Measurements from ENCODE around the gene MATR3. TPM values are rescaled to one million over a fixed set of nuclear protein-coding genes. Genes with fewer than 3 reads are reported as not detected.

MATR3 gene
- polyA plus RNA-seq, 1 donor from 2014 or later: 1,016 TPM

DNA sequence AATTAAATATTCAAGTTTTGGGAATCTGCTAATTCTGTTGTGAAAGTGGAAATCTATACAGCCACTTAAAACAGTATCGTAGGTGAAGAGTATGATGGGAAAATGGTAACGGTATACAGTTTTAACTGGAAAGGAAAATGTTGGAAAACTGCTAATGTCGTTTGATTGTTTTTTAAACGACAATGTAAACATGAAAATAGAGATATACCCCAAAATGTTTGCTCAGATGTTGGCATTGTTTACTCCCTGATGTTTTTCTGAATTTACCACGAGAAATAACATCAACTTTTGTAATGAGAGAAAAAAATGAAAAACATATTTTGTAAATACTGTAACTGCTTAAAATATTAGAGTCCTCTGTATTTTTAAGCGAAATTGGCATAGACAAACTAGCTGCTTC, 2.7 kb downstream of the MATR3 start:
- H3K36me3 ChIP-seq (ENCODE audit: insufficient read depth, low read length): no peaks in the 10 kb centered on the region
- H3K9ac ChIP-seq (ENCODE audit: low read length): no peak overlapping the region
- H3K4me3 ChIP-seq (ENCODE audit: low read length): peak overlapping the region; percentile 95
- no peaks in the 10 kb centered on the region for H3K27me3 ChIP-seq (ENCODE audit: insufficient read depth, low read depth, low read length)
- no peaks in the 10 kb centered on the region for H3K9me2 ChIP-seq (ENCODE audit: insufficient read depth, low read length)
- peaks cover 72% of the 10 kb centered on the region for H3K79me2 ChIP-seq (replicated peaks; ENCODE audit: insufficient read depth, low read length)
- H3K9me3 ChIP-seq (ENCODE audit: low read length): no peaks in the 10 kb centered on the region
- TF ChIP-seq, protein P1, sequence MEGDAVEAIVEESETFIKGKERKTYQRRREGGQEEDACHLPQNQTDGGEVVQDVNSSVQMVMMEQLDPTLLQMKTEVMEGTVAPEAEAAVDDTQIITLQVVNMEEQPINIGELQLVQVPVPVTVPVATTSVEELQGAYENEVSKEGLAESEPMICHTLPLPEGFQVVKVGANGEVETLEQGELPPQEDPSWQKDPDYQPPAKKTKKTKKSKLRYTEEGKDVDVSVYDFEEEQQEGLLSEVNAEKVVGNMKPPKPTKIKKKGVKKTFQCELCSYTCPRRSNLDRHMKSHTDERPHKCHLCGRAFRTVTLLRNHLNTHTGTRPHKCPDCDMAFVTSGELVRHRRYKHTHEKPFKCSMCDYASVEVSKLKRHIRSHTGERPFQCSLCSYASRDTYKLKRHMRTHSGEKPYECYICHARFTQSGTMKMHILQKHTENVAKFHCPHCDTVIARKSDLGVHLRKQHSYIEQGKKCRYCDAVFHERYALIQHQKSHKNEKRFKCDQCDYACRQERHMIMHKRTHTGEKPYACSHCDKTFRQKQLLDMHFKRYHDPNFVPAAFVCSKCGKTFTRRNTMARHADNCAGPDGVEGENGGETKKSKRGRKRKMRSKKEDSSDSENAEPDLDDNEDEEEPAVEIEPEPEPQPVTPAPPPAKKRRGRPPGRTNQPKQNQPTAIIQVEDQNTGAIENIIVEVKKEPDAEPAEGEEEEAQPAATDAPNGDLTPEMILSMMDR (IDR thresholded peaks at IDR 0.05; ENCODE audit: poor library complexity, severe bottlenecking): no peak
- TF ChIP-seq POLR2AphosphoS5 (IDR thresholded peaks at IDR 0.05): no peak
- no peak for TF ChIP-seq TAF1 (IDR thresholded peaks at IDR 0.05; ENCODE audit: low read depth)
- TF ChIP-seq MXI1 (conservative IDR thresholded peaks at IDR 0.05; ENCODE audit: poor library complexity, severe bottlenecking): no peak
- TF ChIP-seq EP300 (conservative IDR thresholded peaks at IDR 0.05; ENCODE audit: poor library complexity, severe bottlenecking): no peak
- no peak for TF ChIP-seq RAD21 (conservative IDR thresholded peaks at IDR 0.05)
- TF ChIP-seq, protein P2, sequence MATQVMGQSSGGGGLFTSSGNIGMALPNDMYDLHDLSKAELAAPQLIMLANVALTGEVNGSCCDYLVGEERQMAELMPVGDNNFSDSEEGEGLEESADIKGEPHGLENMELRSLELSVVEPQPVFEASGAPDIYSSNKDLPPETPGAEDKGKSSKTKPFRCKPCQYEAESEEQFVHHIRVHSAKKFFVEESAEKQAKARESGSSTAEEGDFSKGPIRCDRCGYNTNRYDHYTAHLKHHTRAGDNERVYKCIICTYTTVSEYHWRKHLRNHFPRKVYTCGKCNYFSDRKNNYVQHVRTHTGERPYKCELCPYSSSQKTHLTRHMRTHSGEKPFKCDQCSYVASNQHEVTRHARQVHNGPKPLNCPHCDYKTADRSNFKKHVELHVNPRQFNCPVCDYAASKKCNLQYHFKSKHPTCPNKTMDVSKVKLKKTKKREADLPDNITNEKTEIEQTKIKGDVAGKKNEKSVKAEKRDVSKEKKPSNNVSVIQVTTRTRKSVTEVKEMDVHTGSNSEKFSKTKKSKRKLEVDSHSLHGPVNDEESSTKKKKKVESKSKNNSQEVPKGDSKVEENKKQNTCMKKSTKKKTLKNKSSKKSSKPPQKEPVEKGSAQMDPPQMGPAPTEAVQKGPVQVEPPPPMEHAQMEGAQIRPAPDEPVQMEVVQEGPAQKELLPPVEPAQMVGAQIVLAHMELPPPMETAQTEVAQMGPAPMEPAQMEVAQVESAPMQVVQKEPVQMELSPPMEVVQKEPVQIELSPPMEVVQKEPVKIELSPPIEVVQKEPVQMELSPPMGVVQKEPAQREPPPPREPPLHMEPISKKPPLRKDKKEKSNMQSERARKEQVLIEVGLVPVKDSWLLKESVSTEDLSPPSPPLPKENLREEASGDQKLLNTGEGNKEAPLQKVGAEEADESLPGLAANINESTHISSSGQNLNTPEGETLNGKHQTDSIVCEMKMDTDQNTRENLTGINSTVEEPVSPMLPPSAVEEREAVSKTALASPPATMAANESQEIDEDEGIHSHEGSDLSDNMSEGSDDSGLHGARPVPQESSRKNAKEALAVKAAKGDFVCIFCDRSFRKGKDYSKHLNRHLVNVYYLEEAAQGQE (IDR thresholded peaks at IDR 0.05; ENCODE audit: borderline replicate concordance): no peak
- no peak for TF ChIP-seq EZH2 (IDR thresholded peaks at IDR 0.05; ENCODE audit: borderline replicate concordance, insufficient read depth, low read length, poor library complexity, severe bottlenecking)
- TF ChIP-seq SMC3 (conservative IDR thresholded peaks at IDR 0.05; ENCODE audit: poor library complexity): no peak
- H4K20me1 ChIP-seq (ENCODE audit: insufficient read depth): peaks cover 49% of the 10 kb centered on the region
- H3K27ac ChIP-seq (ENCODE audit: low read length): peak overlapping the region; percentile 100
- H3F3A ChIP-seq (ENCODE audit: insufficient read depth, low read length, poor library complexity, severe bottlenecking): no peaks in the 10 kb centered on the region
- H3K4me2 ChIP-seq (ENCODE audit: low read length): peak overlapping the region; percentile 88
- H2AFZ ChIP-seq (ENCODE audit: low read depth, low read length): no peak overlapping the region

DNA sequence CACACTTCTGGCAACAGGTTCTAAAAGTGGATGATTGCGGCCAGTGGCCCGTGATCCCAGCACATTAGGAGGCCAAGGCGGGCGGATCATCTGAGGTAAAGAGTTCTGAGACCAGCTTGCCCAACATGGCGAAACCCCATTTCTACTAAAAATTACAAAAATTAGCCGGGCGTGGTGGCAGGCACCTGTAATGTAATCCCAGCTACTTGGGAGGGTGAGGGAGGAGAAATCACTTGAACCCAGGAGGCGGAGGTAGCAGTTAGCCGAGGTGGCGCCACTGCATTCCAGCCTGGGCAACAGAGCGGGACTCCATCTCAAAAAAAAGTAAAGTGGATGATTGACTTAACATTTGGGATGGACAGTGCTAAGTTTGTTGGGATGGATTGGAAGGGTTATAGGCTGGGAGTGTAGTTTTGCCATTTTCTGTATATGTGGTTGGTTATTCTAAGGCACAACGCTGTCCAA, 3.4 kb downstream of the MATR3 start:
- peaks cover 56% of the 10 kb centered on the region for H4K20me1 ChIP-seq (ENCODE audit: insufficient read depth)
- no peaks in the 10 kb centered on the region for H3K9me2 ChIP-seq (ENCODE audit: insufficient read depth, low read length)
- no peak overlapping the region for H3K4me2 ChIP-seq (ENCODE audit: low read length)
- no peaks in the 10 kb centered on the region for H3F3A ChIP-seq (ENCODE audit: insufficient read depth, low read length, poor library complexity, severe bottlenecking)
- TF ChIP-seq, protein P2 (IDR thresholded peaks at IDR 0.05; ENCODE audit: borderline replicate concordance): no peak
- TF ChIP-seq SMC3 (conservative IDR thresholded peaks at IDR 0.05; ENCODE audit: poor library complexity) (no peak), EP300 (conservative IDR thresholded peaks at IDR 0.05; ENCODE audit: poor library complexity, severe bottlenecking) (no peak), EZH2 (IDR thresholded peaks at IDR 0.05; ENCODE audit: borderline replicate concordance, insufficient read depth, low read length, poor library complexity, severe bottlenecking) (no peak), POLR2AphosphoS5 (IDR thresholded peaks at IDR 0.05) (no peak), TAF1 (IDR thresholded peaks at IDR 0.05; ENCODE audit: low read depth) (no peak), RAD21 (conservative IDR thresholded peaks at IDR 0.05) (no peak), MXI1 (conservative IDR thresholded peaks at IDR 0.05; ENCODE audit: poor library complexity, severe bottlenecking) (no peak)
- TF ChIP-seq, protein P1 (IDR thresholded peaks at IDR 0.05; ENCODE audit: poor library complexity, severe bottlenecking): no peak
- H3K79me2 ChIP-seq (replicated peaks; ENCODE audit: insufficient read depth, low read length): peaks cover 79% of the 10 kb centered on the region
- no peaks in the 10 kb centered on the region for H3K36me3 ChIP-seq (ENCODE audit: insufficient read depth, low read length)
- H3K9ac ChIP-seq (ENCODE audit: low read length): no peak overlapping the region
- H3K4me3 ChIP-seq (ENCODE audit: low read length): peak overlapping the region; percentile 95
- no peak overlapping the region for H2AFZ ChIP-seq (ENCODE audit: low read depth, low read length)
- H3K9me3 ChIP-seq (ENCODE audit: low read length): no peaks in the 10 kb centered on the region
- H3K27me3 ChIP-seq (ENCODE audit: insufficient read depth, low read depth, low read length): no peaks in the 10 kb centered on the region
- no peak overlapping the region for H3K27ac ChIP-seq (ENCODE audit: low read length)
